ENCODE measurements around the gene BLOC1S3.

BLOC1S3 gene

GRCh38 chr19:45191375-45191774 lies 12.8 kb downstream of the BLOC1S3 start:
- no peak overlapping the region for H2AFZ ChIP-seq (ENCODE audit: low read length)
- no peaks in the 10 kb centered on the region for H4K20me1 ChIP-seq (ENCODE audit: insufficient read depth, low read length)
- no peaks in the 10 kb centered on the region for H3K9me2 ChIP-seq (ENCODE audit: low read depth, low read length)
- no peak overlapping the region for H3K4me3 ChIP-seq (ENCODE audit: low read depth, low read length, poor library complexity, severe bottlenecking)
- no peak overlapping the region for H3K4me2 ChIP-seq (ENCODE audit: low read length)
- no peaks in the 10 kb centered on the region for H3K36me3 ChIP-seq (ENCODE audit: insufficient read depth, low read length)
- H3K79me2 ChIP-seq (ENCODE audit: insufficient read depth, low read length): no peaks in the 10 kb centered on the region
- H3K9me3 ChIP-seq (ENCODE audit: low read length): no peaks in the 10 kb centered on the region
- no peak overlapping the region for H3K9ac ChIP-seq (ENCODE audit: low read length)
- H3F3A ChIP-seq (ENCODE audit: insufficient read depth, low read length): no peaks in the 10 kb centered on the region
- no peak for TF ChIP-seq EZH2 (IDR thresholded peaks at IDR 0.05; ENCODE audit: borderline replicate concordance, low read length)
- no peak for TF ChIP-seq CTCF (IDR thresholded peaks at IDR 0.05; ENCODE audit: low read length)
- H3K27me3 ChIP-seq (ENCODE audit: insufficient read depth, low read length): no peaks in the 10 kb centered on the region; the same call in 1 of the 2 replicates
- H3K27ac ChIP-seq (ENCODE audit: low read depth, low read length, poor library complexity, severe bottlenecking): no peak overlapping the region
- no peaks in the 10 kb centered on the region for H3K4me1 ChIP-seq (ENCODE audit: insufficient read depth, low read length, severe bottlenecking)

- Histone ChIP-seq H3K4me3 (ENCODE audit: low read depth, low read length, poor library complexity, severe bottlenecking) (no peak overlapping the region), H3K9me2 (ENCODE audit: low read depth, low read length) (no peaks in the 10 kb centered on the region), H3K9me3 (ENCODE audit: low read length) (no peaks in the 10 kb centered on the region), H4K20me1 (ENCODE audit: insufficient read depth, low read length) (no peaks in the 10 kb centered on the region), H2AFZ (ENCODE audit: low read length) (no peak overlapping the region), H3K9ac (ENCODE audit: low read length) (no peak overlapping the region), H3K27ac (ENCODE audit: low read depth, low read length, poor library complexity, severe bottlenecking) (no peak overlapping the region), H3K36me3 (ENCODE audit: insufficient read depth, low read length) (no peaks in the 10 kb centered on the region), H3K4me1 (ENCODE audit: insufficient read depth, low read length, severe bottlenecking) (no peaks in the 10 kb centered on the region), H3F3A (ENCODE audit: insufficient read depth, low read length) (no peaks in the 10 kb centered on the region), H3K4me2 (ENCODE audit: low read length) (no peak overlapping the region), H3K27me3 (ENCODE audit: insufficient read depth, low read length) (peaks cover 6% of the 10 kb centered on the region; the same call in 1 of the 2 replicates), H3K79me2 (ENCODE audit: insufficient read depth, low read length) (no peaks in the 10 kb centered on the region)
- TF ChIP-seq CTCF (IDR thresholded peaks at IDR 0.05; ENCODE audit: low read length) (no peak), EZH2 (IDR thresholded peaks at IDR 0.05; ENCODE audit: borderline replicate concordance, low read length) (no peak)
Observed at GRCh38 chr19:45195764-45196163, 17.2 kb downstream of the BLOC1S3 start.

- Histone ChIP-seq H3F3A (ENCODE audit: insufficient read depth, low read length) (no peaks in the 10 kb centered on the region), H3K36me3 (ENCODE audit: insufficient read depth, low read length) (no peaks in the 10 kb centered on the region; the same call in 1 of the 2 replicates), H4K20me1 (ENCODE audit: insufficient read depth, low read length) (no peaks in the 10 kb centered on the region), H3K9me2 (ENCODE audit: low read depth, low read length) (no peaks in the 10 kb centered on the region), H3K9ac (ENCODE audit: low read length) (no peak overlapping the region), H3K79me2 (ENCODE audit: insufficient read depth, low read length) (no peaks in the 10 kb centered on the region), H3K4me1 (ENCODE audit: insufficient read depth, low read length, severe bottlenecking) (no peaks in the 10 kb centered on the region), H2AFZ (ENCODE audit: low read length) (no peak overlapping the region), H3K27ac (ENCODE audit: low read depth, low read length, poor library complexity, severe bottlenecking) (no peak overlapping the region), H3K9me3 (ENCODE audit: low read length) (no peaks in the 10 kb centered on the region), H3K27me3 (ENCODE audit: insufficient read depth, low read length) (peaks cover 6% of the 10 kb centered on the region; the same call in 1 of the 2 replicates), H3K4me3 (ENCODE audit: low read depth, low read length, poor library complexity, severe bottlenecking) (no peak overlapping the region), H3K4me2 (ENCODE audit: low read length) (no peak overlapping the region)
- peak; percentile 24; the same call in 1 of the 2 replicates for TF ChIP-seq CTCF (IDR thresholded peaks at IDR 0.05; ENCODE audit: low read length)
- TF ChIP-seq EZH2 (IDR thresholded peaks at IDR 0.05; ENCODE audit: borderline replicate concordance, low read length): no peak
Observed at GRCh38 chr19:45200568-45200967, 22.0 kb downstream of the BLOC1S3 start.

All from OCI-LY1 (cell line).